Mesothelial cell of epicardium (in vitro differentiated cells): ENCODE measurements around the gene RIOX2. TPM values are rescaled to one million over a fixed set of nuclear protein-coding genes. Genes with fewer than 3 reads are reported as not detected.
A peak's percentile ranks its signal among the peaks of the same experiment; 100 is the strongest.

ENCODE experiments used
- DNase-seq, 2 experiments: peaks; one replicate each; pipeline ENCODE4 v3.0.0; 2021; ENCODE audit warnings: low spot score in 2 of 2; ENCODE audit not compliant: unreplicated experiment in 2 of 2
- H3K27ac Mint-ChIP-seq: 2 replicates; pipeline ENCODE4 v1.8.0; 2021; ENCODE audit warnings: mixed read lengths
- H3K27me3 Mint-ChIP-seq: 2 replicates; pipeline ENCODE4 v1.8.0; 2021; ENCODE audit warnings: low read depth, mixed read lengths
- H3K36me3 Mint-ChIP-seq: 2 replicates; pipeline ENCODE4 v1.8.0; 2021; ENCODE audit warnings: mixed read lengths
- H3K4me1 Mint-ChIP-seq: 2 replicates; pipeline ENCODE4 v1.8.0; 2021; ENCODE audit warnings: mixed read lengths
- H3K4me3 Mint-ChIP-seq: 2 replicates; pipeline ENCODE4 v1.8.0; 2021; ENCODE audit warnings: mild to moderate bottlenecking, moderate library complexity, mixed read lengths
- H3K9me3 Mint-ChIP-seq: 2 replicates; pipeline ENCODE4 v1.8.0; 2021; ENCODE audit warnings: mixed read lengths
- total RNA-seq: library from RNA; stranded (reverse); gene quantifications from 3 replicates; pipeline ENCODE4 v1.2.1, GENCODE V29; 2021
- TF ChIP-seq, protein P1 (sequence below): fragments of 200-600 bp; sonication (generic); IDR thresholded peaks from one replicate; pipeline ENCODE4 v1.5.0; 2021; ENCODE audit warnings: antibody characterized with exemption; ENCODE audit not compliant: unreplicated experiment

Gene RIOX2
- total RNA-seq, 1 donor from 2014 or later: 17.3 TPM

GRCh38 chr3:97975466-97975865 lies 3.2 kb upstream of the RIOX2 start:
- H3K27ac Mint-ChIP-seq: no peak overlapping the region
- TF ChIP-seq, protein P1, sequence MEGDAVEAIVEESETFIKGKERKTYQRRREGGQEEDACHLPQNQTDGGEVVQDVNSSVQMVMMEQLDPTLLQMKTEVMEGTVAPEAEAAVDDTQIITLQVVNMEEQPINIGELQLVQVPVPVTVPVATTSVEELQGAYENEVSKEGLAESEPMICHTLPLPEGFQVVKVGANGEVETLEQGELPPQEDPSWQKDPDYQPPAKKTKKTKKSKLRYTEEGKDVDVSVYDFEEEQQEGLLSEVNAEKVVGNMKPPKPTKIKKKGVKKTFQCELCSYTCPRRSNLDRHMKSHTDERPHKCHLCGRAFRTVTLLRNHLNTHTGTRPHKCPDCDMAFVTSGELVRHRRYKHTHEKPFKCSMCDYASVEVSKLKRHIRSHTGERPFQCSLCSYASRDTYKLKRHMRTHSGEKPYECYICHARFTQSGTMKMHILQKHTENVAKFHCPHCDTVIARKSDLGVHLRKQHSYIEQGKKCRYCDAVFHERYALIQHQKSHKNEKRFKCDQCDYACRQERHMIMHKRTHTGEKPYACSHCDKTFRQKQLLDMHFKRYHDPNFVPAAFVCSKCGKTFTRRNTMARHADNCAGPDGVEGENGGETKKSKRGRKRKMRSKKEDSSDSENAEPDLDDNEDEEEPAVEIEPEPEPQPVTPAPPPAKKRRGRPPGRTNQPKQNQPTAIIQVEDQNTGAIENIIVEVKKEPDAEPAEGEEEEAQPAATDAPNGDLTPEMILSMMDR: no peak
- no peaks in the 10 kb centered on the region for H3K9me3 Mint-ChIP-seq
- H3K27me3 Mint-ChIP-seq: peaks cover 10% of the 10 kb centered on the region
- no peak for DNase-seq
- H3K4me1 Mint-ChIP-seq: peaks cover 18% of the 10 kb centered on the region
- no peaks in the 10 kb centered on the region for H3K36me3 Mint-ChIP-seq
- no peak overlapping the region for H3K4me3 Mint-ChIP-seq

DNA sequence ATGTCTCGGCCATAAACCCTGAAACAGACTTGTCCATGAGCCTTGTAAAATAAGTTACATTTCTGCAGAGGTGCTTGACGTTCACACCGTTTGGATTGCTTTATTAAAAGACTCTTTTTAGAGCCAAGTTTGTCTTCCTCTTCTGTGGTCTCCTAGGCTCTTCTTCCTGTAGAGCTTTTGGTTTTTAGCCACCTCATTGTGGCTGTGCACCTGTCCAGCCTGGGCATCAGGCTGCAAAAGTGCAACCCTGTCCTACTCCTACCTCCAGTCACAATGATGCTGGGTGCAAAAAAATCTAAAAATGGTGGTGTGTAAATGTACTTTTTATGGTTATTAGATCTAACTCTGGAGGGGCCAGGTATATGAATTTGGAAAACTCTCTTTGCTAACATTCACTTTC lies 2.8 kb upstream of the RIOX2 start:
- no peak for DNase-seq
- H3K4me1 Mint-ChIP-seq: peaks cover 23% of the 10 kb centered on the region
- H3K27me3 Mint-ChIP-seq: peaks cover 10% of the 10 kb centered on the region
- TF ChIP-seq, protein P1: no peak
- H3K4me3 Mint-ChIP-seq: no peak overlapping the region
- H3K27ac Mint-ChIP-seq: no peak overlapping the region
- no peaks in the 10 kb centered on the region for H3K36me3 Mint-ChIP-seq
- H3K9me3 Mint-ChIP-seq: no peaks in the 10 kb centered on the region

GRCh38 chr3:97972976-97973375 lies 745 bp upstream of the RIOX2 start:
- H3K27ac Mint-ChIP-seq: no peak overlapping the region
- H3K4me3 Mint-ChIP-seq: peak overlapping the region; percentile 60
- no peaks in the 10 kb centered on the region for H3K9me3 Mint-ChIP-seq
- peaks cover 10% of the 10 kb centered on the region for H3K27me3 Mint-ChIP-seq
- no peaks in the 10 kb centered on the region for H3K36me3 Mint-ChIP-seq
- DNase-seq: no peak
- TF ChIP-seq, protein P1: no peak
- H3K4me1 Mint-ChIP-seq: peaks cover 20% of the 10 kb centered on the region

DNA sequence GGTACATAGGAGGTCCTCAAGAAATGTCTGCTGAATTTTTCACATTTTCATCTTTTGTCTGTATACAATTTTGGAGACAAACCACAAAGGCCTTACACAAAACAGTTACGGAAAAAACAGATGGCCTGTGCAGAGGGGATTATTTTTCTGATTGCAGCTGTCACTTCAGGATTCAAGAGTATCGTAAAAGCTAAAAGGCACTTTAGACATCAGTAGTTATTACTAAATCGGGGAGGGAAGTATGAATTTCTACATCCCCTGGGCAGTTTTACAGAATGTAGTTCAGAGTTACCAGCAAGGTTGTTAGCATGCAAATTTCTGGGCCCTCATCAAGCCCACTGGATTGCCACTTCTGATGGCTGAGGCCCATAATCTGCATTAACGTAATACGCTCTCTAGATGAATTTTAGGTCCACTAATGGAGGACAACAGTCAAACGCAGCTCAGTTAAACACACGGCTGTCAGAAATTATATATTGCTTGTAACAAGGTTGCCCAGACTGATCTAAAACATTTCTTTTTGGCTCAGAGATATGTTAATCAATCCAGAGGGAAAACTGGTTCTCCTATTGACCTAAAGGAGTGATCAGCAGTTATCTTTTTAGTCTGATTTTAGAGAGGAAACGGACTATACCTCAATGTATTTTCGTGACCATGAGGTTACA lies 1.1 kb downstream of the RIOX2 start:
- Mint-ChIP-seq H3K27me3 (peaks cover 10% of the 10 kb centered on the region), H3K9me3 (no peaks in the 10 kb centered on the region), H3K27ac (peak overlapping the region; percentile 85), H3K4me3 (peak overlapping the region; percentile 73), H3K36me3 (peaks cover 5% of the 10 kb centered on the region), H3K4me1 (peaks cover 17% of the 10 kb centered on the region)
- TF ChIP-seq, protein P1: no peak
- DNase-seq: no peak

GRCh38 chr3:97970156-97970555 lies 2.1 kb downstream of the RIOX2 start:
- no peaks in the 10 kb centered on the region for H3K9me3 Mint-ChIP-seq
- no peak overlapping the region for H3K4me3 Mint-ChIP-seq
- peaks cover 20% of the 10 kb centered on the region for H3K4me1 Mint-ChIP-seq
- peaks cover 5% of the 10 kb centered on the region for H3K36me3 Mint-ChIP-seq
- TF ChIP-seq, protein P1: no peak
- DNase-seq: no peak
- no peak overlapping the region for H3K27ac Mint-ChIP-seq
- peaks cover 8% of the 10 kb centered on the region for H3K27me3 Mint-ChIP-seq
